Right lobe of liver (tissue), 6 donors: Measurements from ENCODE around the gene CLPTM1. TPM values are rescaled to one million over a fixed set of nuclear protein-coding genes. Genes with fewer than 3 reads are reported as not detected.
"Not testable (repeated sequence)": the region's sequence is repeated elsewhere in the genome, so short reads cannot be mapped to it uniquely, and the experiment has no call there.

Experiments
- ATAC-seq, 4 donors: fragments of 200-7000 bp; cut with Tn5 transposase; one replicate each; pipeline ENCODE4 v1.9.1; 2020; ENCODE audit warnings: mild to moderate bottlenecking in 4 of 4, moderate library complexity in 4 of 4
- DNase-seq, 3 donors: peaks; one replicate each; pipeline ENCODE4 v3.0.0-alpha.2; 2020
- H3K27ac ChIP-seq, 3 donors: fragments of 200-600 bp; one replicate each; pipeline ENCODE4 v1.8.0; 2022
- H3K27me3 ChIP-seq, 2 donors: fragments of 200-600 bp; one replicate each; pipeline ENCODE4 v1.8.0; 2022
- H3K36me3 ChIP-seq, 4 donors: fragments of 200-600 bp; sonication (generic) in 1 of 4; one replicate each; pipeline versions ENCODE4 v1.5.1 to v1.8.0; 2017 to 2022; ENCODE audit warnings: control low read depth in 1 of 4
- H3K4me1 ChIP-seq, 4 donors: fragments of 200-600 bp; sonication (generic) in 1 of 4; one replicate each; pipeline versions ENCODE4 v1.5.1 to v1.8.0; 2017 to 2022; ENCODE audit warnings: control low read depth in 1 of 4
- H3K4me3 ChIP-seq, 3 donors: fragments of 200-600 bp; one replicate each; pipeline ENCODE4 v1.8.0; 2022
- H3K9me3 ChIP-seq, 4 donors: fragments of 200-600 bp; sonication (generic) in 1 of 4; one replicate each; pipeline versions ENCODE4 v1.5.1 to v1.8.0; 2017 to 2022; ENCODE audit warnings: control low read depth in 1 of 4
- CTCF ChIP-seq, 4 donors: fragments of 200-600 bp in 3 of 4; fragments of 450-650 bp in 1 of 4; IDR thresholded peaks; one replicate each; pipeline versions ENCODE4 v1.5.1 to v1.8.0; 2016 to 2022; ENCODE audit warnings: antibody characterized with exemption in 4 of 4, mild to moderate bottlenecking in 2 of 4
- POLR2A ChIP-seq: fragments of 450-650 bp; IDR thresholded peaks from one replicate; pipeline ENCODE4 v1.6.1; 2017; ENCODE audit warnings: antibody characterized with exemption, mild to moderate bottlenecking
- WGBS: methylation state at CpG from one replicate; pipeline ENCODE4 v1.1.6; 2018; ENCODE audit warnings: low coverage, low lambda C conversion rate; ENCODE audit not compliant: insufficient coverage; ENCODE audit errors: missing lambda C conversion rate; 5-methylcytosine and 5-hydroxymethylcytosine counted together
- intact Hi-C, 2 donors: fragments of 100-400 bp; cut with DNase I; formaldehyde crosslinking; loops; one replicate each; pipeline versions ENCODE4 v1.11.2 to v1.14.1; 2022
- total RNA-seq, 6 experiments: library from RNA; depleted of rRNA in 2 of 6; stranded (reverse); fragments of >200 nt in 2 of 6; fragmentation: NEBNext Ultra II Directional in 3 of 6; extraction: Animal tissue kit (Norgen Biotek cat#: 25700) in 3 of 6; gene quantifications; one replicate each; pipeline versions ENCODE4 v1.1.0 to v1.2.4, GENCODE V29; 2016 to 2023
- donor health status: DM: no; HTN: yes; CAD: no.
- donor health status: DM: no; HTN: no; CAD: no.
- donor health status: DM: no; HTN: no; CAD: no.
- donor health status: DM: no; HTN: yes; CAD: no.
- donor health status: DM: no; HTN: yes; CAD: no.

Gene CLPTM1
- total RNA-seq, 6 experiments from 2014 or later, result 78.7 to 90.6 (median 83.9) TPM

- Histone ChIP-seq H3K27ac (no peak overlapping the region), H3K27me3 (no peaks in the 10 kb centered on the region), H3K9me3 (no peaks in the 10 kb centered on the region), H3K36me3 (peaks cover 0 to 44% (median 17%) of the 10 kb centered on the region in 4 donors), H3K4me3 (no peak overlapping the region), H3K4me1 (peaks cover 0 to 8% (median 2%) of the 10 kb centered on the region in 4 donors)
- DNase-seq (no peak), ATAC-seq (no peak)
- TF ChIP-seq POLR2A (no peak), CTCF (IDR thresholded peaks at IDR 0.05) (no peak)
- WGBS, result 85% methylated on average over 7 of the region's 8 CpGs
- intact Hi-C loops, result no loop called here
Observed at GRCh38 chr19:44961821-44962220, 6.6 kb downstream of the CLPTM1 start.

GRCh38 chr19:44968118-44968517 lies 12.9 kb downstream of the CLPTM1 start:
- TF ChIP-seq POLR2A (no peak), CTCF (IDR thresholded peaks at IDR 0.05) (no peak)
- DNase-seq (no peak), ATAC-seq (no peak)
- 90% methylated on average over 5 of the region's 5 CpGs for WGBS
- H3K9me3 ChIP-seq, result no peaks in the 10 kb centered on the region
- no peaks in the 10 kb centered on the region for H3K27me3 ChIP-seq
- H3K4me1 ChIP-seq, result no peaks in the 10 kb centered on the region
- H3K27ac ChIP-seq, result no peak overlapping the region
- H3K36me3 ChIP-seq, result peaks cover 0 to 55% (median 21%) of the 10 kb centered on the region in 4 donors
- intact Hi-C loops, result no loop called here
- no peak overlapping the region for H3K4me3 ChIP-seq

- Histone ChIP-seq H3K4me3 (no peak overlapping the region), H3K4me1 (peaks cover 0 to under 1% (median 0%) of the 10 kb centered on the region in 4 donors), H3K27ac (no peak overlapping the region), H3K27me3 (no peaks in the 10 kb centered on the region), H3K36me3 (peaks cover 0 to 54% (median 20%) of the 10 kb centered on the region in 4 donors), H3K9me3 (no peaks in the 10 kb centered on the region)
- ATAC-seq, result no peak
- intact Hi-C loops, result no loop called here
- no peak for TF ChIP-seq CTCF (IDR thresholded peaks at IDR 0.05)
- no peak for TF ChIP-seq POLR2A
- WGBS, result no CpG with 5 or more reads among the region's 4 CpGs
- no peak for DNase-seq
Observed at GRCh38 chr19:44968670-44969069, 13.5 kb downstream of the CLPTM1 start.

GRCh38 chr19:44969437-44969836 lies 14.3 kb downstream of the CLPTM1 start:
- Histone ChIP-seq H3K27me3 (no peaks in the 10 kb centered on the region), H3K27ac (no peak overlapping the region), H3K9me3 (no peaks in the 10 kb centered on the region), H3K4me3 (no peak overlapping the region), H3K4me1 (peaks cover 0 to 8% (median 0%) of the 10 kb centered on the region in 4 donors), H3K36me3 (peaks cover 0 to 52% (median 19%) of the 10 kb centered on the region in 4 donors)
- intact Hi-C loops, result no loop called here
- ATAC-seq, result no peak
- TF ChIP-seq CTCF (IDR thresholded peaks at IDR 0.05), result no peak
- no peak for TF ChIP-seq POLR2A
- 92% methylated on average over 5 of the region's 5 CpGs for WGBS
- DNase-seq, result no peak

GRCh38 chr19:44971451-44971850 lies 16.3 kb downstream of the CLPTM1 start:
- H3K27ac ChIP-seq, intact Hi-C loops, H3K9me3 ChIP-seq, DNase-seq, H3K4me3 ChIP-seq, ATAC-seq, H3K27me3 ChIP-seq: not testable (repeated sequence)
- peaks cover 0 to 54% (median 22%) of the 10 kb centered on the region in 4 donors for H3K36me3 ChIP-seq
- 83% methylated on average over 6 of the region's 6 CpGs for whole genome bisulfite sequencing
- peaks cover 0 to 17% (median 0%) of the 10 kb centered on the region in 4 donors for H3K4me1 ChIP-seq
